ENCODE results near the gene DMD. TPM values are rescaled to one million over a fixed set of nuclear protein-coding genes. Genes with fewer than 3 reads are reported as not detected.

The DMD gene
- total RNA-seq, 1 donor from 2014 or later, result 2.5 TPM

- TF ChIP-seq, protein P1, sequence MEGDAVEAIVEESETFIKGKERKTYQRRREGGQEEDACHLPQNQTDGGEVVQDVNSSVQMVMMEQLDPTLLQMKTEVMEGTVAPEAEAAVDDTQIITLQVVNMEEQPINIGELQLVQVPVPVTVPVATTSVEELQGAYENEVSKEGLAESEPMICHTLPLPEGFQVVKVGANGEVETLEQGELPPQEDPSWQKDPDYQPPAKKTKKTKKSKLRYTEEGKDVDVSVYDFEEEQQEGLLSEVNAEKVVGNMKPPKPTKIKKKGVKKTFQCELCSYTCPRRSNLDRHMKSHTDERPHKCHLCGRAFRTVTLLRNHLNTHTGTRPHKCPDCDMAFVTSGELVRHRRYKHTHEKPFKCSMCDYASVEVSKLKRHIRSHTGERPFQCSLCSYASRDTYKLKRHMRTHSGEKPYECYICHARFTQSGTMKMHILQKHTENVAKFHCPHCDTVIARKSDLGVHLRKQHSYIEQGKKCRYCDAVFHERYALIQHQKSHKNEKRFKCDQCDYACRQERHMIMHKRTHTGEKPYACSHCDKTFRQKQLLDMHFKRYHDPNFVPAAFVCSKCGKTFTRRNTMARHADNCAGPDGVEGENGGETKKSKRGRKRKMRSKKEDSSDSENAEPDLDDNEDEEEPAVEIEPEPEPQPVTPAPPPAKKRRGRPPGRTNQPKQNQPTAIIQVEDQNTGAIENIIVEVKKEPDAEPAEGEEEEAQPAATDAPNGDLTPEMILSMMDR (IDR thresholded peaks at IDR 0.05; ENCODE audit: insufficient read depth, low read length, poor library complexity, severe bottlenecking), result no peak
- H3K36me3 ChIP-seq (ENCODE audit: control insufficient read depth, insufficient read depth, low read length), result no peaks in the 10 kb centered on the region
Measured at GRCh38 chrX:32153585-32153984, 1057.8 kb downstream of the DMD start.

DNA sequence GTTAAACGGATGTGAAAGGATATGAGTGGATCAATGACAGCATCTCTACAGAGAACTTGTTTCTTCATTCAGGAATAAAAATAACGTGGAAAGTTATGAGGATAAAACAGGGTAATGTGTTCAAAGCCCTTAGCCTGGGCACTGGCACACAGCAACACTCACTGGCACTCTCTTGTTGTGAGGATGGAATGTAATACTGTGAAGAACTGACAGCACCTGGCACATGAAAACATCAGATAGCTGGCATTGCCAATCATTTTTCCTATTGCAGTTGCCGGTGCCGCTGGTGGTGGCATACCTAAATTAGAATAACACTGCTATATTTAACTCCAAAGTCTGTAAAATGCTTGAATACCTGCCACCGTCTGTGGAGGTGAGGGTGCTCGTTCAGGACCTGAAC, 1061.2 kb downstream of the DMD start:
- TF ChIP-seq, protein P1 (IDR thresholded peaks at IDR 0.05; ENCODE audit: insufficient read depth, low read length, poor library complexity, severe bottlenecking), result no peak
- Histone ChIP-seq H3K4me3 (ENCODE audit: low read depth, low read length) (no peak overlapping the region), H3K27me3 (ENCODE audit: control insufficient read depth, insufficient read depth, low read length) (no peaks in the 10 kb centered on the region), H3K36me3 (ENCODE audit: control insufficient read depth, insufficient read depth, low read length) (no peaks in the 10 kb centered on the region)
- no peak for DNase-seq (ENCODE audit: low read depth)

More at GRCh38 chrX:32153585-32153984, 1057.8 kb downstream of the DMD start:
- no peak for DNase-seq (ENCODE audit: low read depth)
- Histone ChIP-seq H3K27me3 (ENCODE audit: control insufficient read depth, insufficient read depth, low read length) (no peaks in the 10 kb centered on the region), H3K4me3 (ENCODE audit: low read depth, low read length) (no peak overlapping the region)

GRCh38 chrX:32141841-32142240, 1069.5 kb downstream of the DMD start:
- H3K4me3 ChIP-seq (ENCODE audit: low read depth, low read length), result no peak overlapping the region
- no peak for DNase-seq (ENCODE audit: low read depth)
- no peaks in the 10 kb centered on the region for H3K27me3 ChIP-seq (ENCODE audit: control insufficient read depth, insufficient read depth, low read length)
- H3K36me3 ChIP-seq (ENCODE audit: control insufficient read depth, insufficient read depth, low read length), result no peaks in the 10 kb centered on the region
- TF ChIP-seq, protein P1 (IDR thresholded peaks at IDR 0.05; ENCODE audit: insufficient read depth, low read length, poor library complexity, severe bottlenecking), result no peak

GRCh38 chrX:32139476-32139875, 1071.9 kb downstream of the DMD start:
- no peaks in the 10 kb centered on the region for H3K36me3 ChIP-seq (ENCODE audit: control insufficient read depth, insufficient read depth, low read length)
- TF ChIP-seq, protein P1 (IDR thresholded peaks at IDR 0.05; ENCODE audit: insufficient read depth, low read length, poor library complexity, severe bottlenecking), result no peak
- no peaks in the 10 kb centered on the region for H3K27me3 ChIP-seq (ENCODE audit: control insufficient read depth, insufficient read depth, low read length)
- no peak overlapping the region for H3K4me3 ChIP-seq (ENCODE audit: low read depth, low read length)
- DNase-seq (ENCODE audit: low read depth), result no peak

DNA sequence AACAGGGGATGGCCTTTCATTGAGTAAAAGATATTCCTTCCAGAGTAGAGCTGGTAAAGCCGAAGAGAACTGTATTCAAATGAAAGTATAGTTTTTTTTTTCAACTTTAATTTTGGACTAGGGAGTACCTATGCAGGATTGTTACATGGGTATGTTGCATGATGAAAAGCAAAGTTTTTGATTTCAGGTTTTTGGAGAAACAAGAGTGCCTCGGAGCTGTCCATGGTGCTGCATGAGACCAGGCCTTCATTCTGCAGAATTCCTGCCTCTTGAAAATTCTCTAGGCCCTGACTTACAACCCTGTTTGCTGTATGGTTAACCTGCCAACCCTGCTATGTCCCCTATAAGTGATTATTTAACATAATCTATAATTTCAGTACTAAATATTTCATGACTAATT, 1073.8 kb downstream of the DMD start:
- Histone ChIP-seq H3K4me3 (ENCODE audit: low read depth, low read length) (no peak overlapping the region), H3K36me3 (ENCODE audit: control insufficient read depth, insufficient read depth, low read length) (no peaks in the 10 kb centered on the region), H3K27me3 (ENCODE audit: control insufficient read depth, insufficient read depth, low read length) (no peaks in the 10 kb centered on the region)
- DNase-seq (ENCODE audit: low read depth), result no peak
- TF ChIP-seq, protein P1 (IDR thresholded peaks at IDR 0.05; ENCODE audit: insufficient read depth, low read length, poor library complexity, severe bottlenecking), result no peak

GRCh38 chrX:32126997-32127396, 1084.4 kb downstream of the DMD start:
- H3K27me3 ChIP-seq (ENCODE audit: control insufficient read depth, insufficient read depth, low read length), result no peaks in the 10 kb centered on the region
- no peaks in the 10 kb centered on the region for H3K36me3 ChIP-seq (ENCODE audit: control insufficient read depth, insufficient read depth, low read length)
- TF ChIP-seq, protein P1 (IDR thresholded peaks at IDR 0.05; ENCODE audit: insufficient read depth, low read length, poor library complexity, severe bottlenecking), result no peak
- DNase-seq (ENCODE audit: low read depth), result no peak
- no peak overlapping the region for H3K4me3 ChIP-seq (ENCODE audit: low read depth, low read length)

All from kidney epithelial cell (primary cell).